GM19043 (cell line): ENCODE measurements around the gene LIPA.
"Not testable (repeated sequence)": the region's sequence is repeated elsewhere in the genome, so short reads cannot be mapped to it uniquely, and the experiment has no call there.

Experiments
- ATAC-seq: cut with Tn5 transposase; IDR thresholded peaks from one replicate; pipeline ENCODE4 v1.9.1; 2021; ENCODE audit warnings: low read depth; ENCODE audit not compliant: unreplicated experiment

LIPA gene

GRCh38 chr10:89251409-89252224, at the start of gene LIPA:
Gene LIPA, minus strand, starts transcription at chr10:89251775. Its CDS starts 4,127 bp downstream, at chr10:89247648.
- ATAC-seq: peak; percentile 90

- ATAC-seq: peak; percentile 20
Observed at GRCh38 chr10:89301232-89301631, 49.7 kb upstream of the LIPA start.

DNA sequence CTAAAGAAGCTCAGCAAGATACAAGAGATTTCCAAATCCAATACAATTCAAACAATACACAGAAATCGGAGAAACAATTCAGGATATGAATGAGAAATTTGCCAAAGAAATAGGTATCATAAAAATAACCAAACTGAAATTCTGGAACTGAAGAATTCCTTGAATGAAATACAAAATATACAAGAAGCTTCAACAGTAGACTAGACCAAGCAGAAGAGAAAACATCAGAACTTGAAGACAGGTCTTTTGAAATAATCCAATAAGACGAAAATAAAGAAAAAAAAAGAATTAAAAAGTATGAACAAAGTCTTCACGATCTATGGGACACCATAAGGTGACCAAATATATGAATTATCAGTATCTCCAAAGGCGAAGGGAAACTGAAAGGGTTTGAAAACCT, 47.5 kb upstream of the LIPA start:
- ATAC-seq: no peak

- no peak for ATAC-seq
Observed at GRCh38 chr10:89297791-89298190, 46.2 kb upstream of the LIPA start.

DNA sequence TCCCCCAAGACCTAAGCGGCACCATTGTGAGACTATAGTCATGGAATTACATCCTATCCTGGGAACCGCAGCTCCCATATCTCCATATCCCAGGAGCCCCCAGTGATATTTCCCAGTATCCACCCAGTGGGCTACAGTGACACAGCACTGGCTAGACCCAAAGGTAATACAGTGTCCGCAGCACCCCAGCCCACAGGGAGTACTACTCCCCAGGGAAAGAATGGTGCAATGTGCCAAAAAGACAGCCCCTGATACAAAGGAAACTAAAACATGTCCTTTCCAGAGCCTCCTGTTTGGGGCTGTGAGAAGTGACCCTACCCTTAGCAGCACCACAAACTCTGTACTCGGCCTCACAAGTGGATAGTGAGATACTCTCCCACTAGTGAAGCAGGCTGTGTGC, 45.8 kb upstream of the LIPA start:
- no peak for ATAC-seq

GRCh38 chr10:89296220-89296648, 44.7 kb upstream of the LIPA start:
- ATAC-seq: no peak

DNA sequence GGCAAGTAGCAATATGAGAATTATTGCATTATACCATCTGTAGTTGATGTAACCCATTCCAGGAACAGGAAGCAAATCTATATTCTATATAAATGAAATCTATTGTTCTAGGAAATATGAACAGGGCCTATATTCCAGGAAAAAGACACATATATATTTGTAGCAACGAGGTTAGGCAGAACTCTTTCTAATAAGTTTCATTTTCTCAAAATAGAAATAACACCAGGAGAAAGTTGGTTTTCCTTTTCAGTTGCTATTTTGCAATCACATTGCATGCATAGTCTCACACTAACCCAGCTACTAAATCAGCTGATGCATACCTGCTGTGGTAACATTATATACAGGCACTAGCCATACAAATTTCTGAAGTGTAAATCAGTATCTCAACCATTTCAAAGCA, 44.0 kb upstream of the LIPA start:
- no peak for ATAC-seq

DNA sequence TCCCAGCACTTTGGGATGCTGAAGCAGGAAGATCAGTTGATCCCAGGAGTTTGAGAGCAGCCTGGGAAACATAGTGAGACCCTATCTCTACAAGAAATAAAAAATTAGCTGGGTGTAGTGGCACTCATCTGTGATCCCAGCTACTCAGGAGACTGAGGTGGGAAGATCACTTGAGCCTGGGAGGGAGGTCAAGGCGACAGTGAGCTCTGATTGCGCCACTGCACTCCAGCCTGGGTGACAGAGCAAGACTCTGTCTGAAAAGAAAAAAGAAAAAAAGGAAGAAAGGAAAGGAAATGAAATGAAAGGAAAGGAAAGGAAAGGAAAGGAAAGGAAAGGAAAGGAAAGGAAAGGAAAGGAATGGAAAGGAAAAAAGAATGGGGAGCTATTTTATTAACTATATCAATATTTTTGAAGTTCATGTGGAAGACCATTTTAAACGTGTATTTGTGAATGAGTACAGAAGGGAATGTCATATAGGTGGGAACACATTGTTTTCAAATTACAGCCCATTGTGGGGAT, 43.2 kb upstream of the LIPA start:
- ATAC-seq: no peak

GRCh38 chr10:89285303-89285702, 33.7 kb upstream of the LIPA start:
- not testable (repeated sequence) for ATAC-seq

- ATAC-seq: not testable (repeated sequence)
Observed at GRCh38 chr10:89284711-89285110, 33.1 kb upstream of the LIPA start.

- ATAC-seq: no peak
Observed at GRCh38 chr10:89283936-89284475, 32.4 kb upstream of the LIPA start.

- ATAC-seq: no peak
Observed at GRCh38 chr10:89283025-89283935, 31.7 kb upstream of the LIPA start.

GRCh38 chr10:89281606-89282395, 30.2 kb upstream of the LIPA start:
- ATAC-seq: no peak

DNA sequence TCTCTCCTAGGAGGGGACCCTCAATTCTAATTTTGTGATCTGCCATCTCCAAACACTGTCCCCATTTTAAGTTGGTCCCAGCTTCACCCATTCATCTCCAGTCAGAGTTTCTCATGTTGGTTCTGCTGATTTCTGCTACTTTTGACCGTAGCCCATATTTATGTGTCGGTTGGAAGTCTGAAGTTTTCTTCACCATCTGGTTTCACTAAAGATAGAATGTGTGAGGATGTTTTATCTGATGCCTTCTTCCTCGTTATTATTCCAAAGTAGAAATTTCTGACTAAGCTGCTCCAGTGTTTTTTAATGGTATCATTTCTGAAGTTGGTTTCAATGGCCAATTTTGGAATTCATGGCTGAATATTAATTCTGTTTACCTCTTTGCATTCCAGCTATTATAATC, 28.9 kb upstream of the LIPA start:
- no peak for ATAC-seq

GRCh38 chr10:89279421-89279869, 27.9 kb upstream of the LIPA start:
- no peak for ATAC-seq

DNA sequence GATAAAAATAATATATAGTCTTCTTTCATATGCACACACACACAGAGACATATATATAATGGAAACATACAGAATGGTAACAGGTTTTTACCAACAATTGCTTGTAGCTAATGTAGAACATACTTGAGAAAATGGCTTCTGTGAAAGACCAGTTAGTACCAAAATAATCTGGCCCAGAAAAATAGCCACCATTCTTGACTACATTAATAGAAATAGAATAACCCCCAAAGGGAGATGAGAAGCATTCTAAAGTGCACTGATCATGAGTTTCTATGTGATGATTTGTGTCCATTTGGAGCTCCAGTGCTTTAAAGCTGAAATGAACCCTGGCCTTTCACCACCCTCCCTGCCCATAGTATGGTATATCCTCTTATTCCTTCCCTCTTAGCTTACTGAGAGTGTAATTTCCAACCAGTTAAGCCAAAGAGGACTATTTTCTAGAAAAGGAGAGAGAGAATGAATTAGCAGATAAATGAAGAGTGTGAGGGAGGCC, 27.4 kb upstream of the LIPA start:
- ATAC-seq: no peak

DNA sequence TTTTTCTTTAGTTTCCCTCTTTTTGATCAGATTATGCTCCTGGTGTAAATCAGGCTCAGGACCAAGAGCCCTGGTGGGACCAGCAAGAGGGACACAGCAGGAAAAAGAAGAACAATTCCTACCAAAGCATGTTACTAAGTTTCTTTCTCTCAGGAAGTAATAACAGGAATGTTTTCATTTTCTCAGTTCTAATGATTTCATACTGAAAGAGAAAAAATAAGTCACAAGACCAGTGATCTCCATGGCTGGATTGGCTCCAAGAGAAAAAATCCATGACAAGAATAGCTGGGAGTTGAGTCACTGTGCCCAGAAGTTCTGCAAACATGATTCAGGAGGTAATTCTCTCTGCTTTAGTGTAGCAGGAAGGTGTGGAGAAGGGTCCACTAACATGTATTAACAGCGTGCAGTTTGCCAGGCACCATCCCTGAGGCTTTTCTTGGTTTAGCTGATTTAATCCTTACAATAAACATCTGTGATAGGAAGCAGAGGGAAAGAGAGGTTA, 26.5 kb upstream of the LIPA start:
- ATAC-seq: no peak

DNA sequence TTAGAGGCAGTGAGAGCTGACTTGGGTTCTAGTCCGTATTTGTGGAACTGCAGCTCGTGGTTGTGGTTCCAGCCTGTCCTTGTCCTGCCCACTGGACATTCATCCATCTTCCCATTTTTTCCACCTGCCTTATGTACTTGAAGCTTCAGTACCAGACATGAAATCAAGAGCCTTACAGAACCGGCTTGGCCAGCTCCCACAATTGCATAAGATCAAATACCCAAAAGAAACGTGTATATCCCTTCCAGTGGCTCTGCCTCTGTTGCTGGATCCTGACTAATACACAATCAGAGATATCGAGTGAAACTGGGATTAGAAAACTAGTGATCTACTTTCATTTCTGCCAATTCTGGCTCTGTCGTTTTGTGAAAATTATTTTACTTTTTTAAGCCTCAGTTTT, 23.8 kb upstream of the LIPA start:
- no peak for ATAC-seq

- ATAC-seq: no peak
Observed at GRCh38 chr10:89274928-89275327, 23.4 kb upstream of the LIPA start.

DNA sequence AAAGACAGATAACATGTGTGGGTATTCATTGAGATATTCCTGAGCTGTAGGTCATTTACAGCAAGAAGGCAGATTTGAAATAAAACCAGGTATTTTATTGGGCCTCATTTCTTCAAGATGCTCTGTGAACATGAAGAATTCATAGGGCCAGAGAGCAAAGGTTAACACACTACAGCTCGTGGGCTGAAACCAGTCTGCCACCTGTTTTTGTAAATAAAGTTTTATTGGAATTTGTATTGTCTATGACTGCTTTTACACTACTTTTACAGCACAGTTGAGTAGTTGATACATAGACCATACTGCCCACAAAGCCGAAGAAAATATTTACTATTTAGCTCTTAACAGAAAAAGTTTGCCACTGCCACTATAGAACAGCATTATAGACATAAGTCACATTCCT, 22.1 kb upstream of the LIPA start:
- no peak for ATAC-seq
